ENCODE measurements around the gene ZDHHC14.

GRCh38 chr6:157457787-157458186, 76.8 kb downstream of the ZDHHC14 start:
- no peak for TF ChIP-seq CTCF (conservative IDR thresholded peaks at IDR 0.05; ENCODE audit: low read depth in 2 of 2)
- no peak for TF ChIP-seq REST (IDR thresholded peaks at IDR 0.05; ENCODE audit: unreplicated experiment)
- no peak for TF ChIP-seq EZH2phosphoT487 (IDR thresholded peaks at IDR 0.05; ENCODE audit: unreplicated experiment)
- TF ChIP-seq EZH2 (IDR thresholded peaks at IDR 0.05; ENCODE audit: low read depth, unreplicated experiment): no peak
- no peak for TF ChIP-seq POLR2AphosphoS5 (IDR thresholded peaks at IDR 0.05; ENCODE audit: low read depth)
- no peak for TF ChIP-seq ZNF114 (CRISPR knock-in tag; IDR thresholded peaks at IDR 0.05)
- TF ChIP-seq ZNF462 (CRISPR knock-in tag; IDR thresholded peaks at IDR 0.05): no peak
